ENCODE data around the gene DDB1. TPM values are rescaled to one million over a fixed set of nuclear protein-coding genes. Genes with fewer than 3 reads are reported as not detected.
"Not testable (repeated sequence)": the region's sequence is repeated elsewhere in the genome, so short reads cannot be mapped to it uniquely, and the experiment has no call there.

The DDB1 gene
- total RNA-seq, 6 donors from 2014 or later, result 98.4 to 152 (median 139) TPM

DNA sequence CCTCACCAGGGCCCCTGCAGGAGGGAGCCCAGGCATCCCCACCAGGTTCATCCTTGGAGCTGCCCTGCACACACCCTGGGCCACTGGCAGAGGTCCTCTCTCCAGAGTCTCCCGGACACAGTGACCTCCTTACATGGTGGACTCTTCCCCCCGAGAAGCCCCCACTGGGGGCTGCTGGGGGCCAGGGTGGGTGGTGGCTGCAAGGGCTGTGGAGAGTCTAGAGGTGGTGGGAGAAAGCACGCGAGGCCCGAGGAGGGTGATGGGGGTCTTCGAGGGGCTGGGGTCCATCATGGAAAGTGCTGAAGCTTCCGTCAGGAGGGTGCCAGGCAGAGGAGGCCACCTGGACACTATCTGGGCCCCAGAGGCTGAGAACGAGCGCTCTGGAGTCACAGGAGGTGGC, 74.4 kb downstream of the DDB1 start:
- no peak for TF ChIP-seq EP300 (IDR thresholded peaks at IDR 0.05)
- H3K27me3 ChIP-seq, result no peaks in the 10 kb centered on the region
- no peaks in the 10 kb centered on the region for H3K36me3 ChIP-seq
- DNase-seq (peak in 1 of 2 donors; percentile 51), ATAC-seq (ENCODE audit: low FRiP score in 2 of 2) (no peak)
- no peaks in the 10 kb centered on the region for H3K4me1 ChIP-seq
- no peak overlapping the region for H3K27ac ChIP-seq
- H3K4me3 ChIP-seq, result no peak overlapping the region
- H3K9me3 ChIP-seq, result no peaks in the 10 kb centered on the region
- WGBS, 2 donors, result 90 to 92% methylated on average over 5 to 7 of the region's 9 CpGs

DNA sequence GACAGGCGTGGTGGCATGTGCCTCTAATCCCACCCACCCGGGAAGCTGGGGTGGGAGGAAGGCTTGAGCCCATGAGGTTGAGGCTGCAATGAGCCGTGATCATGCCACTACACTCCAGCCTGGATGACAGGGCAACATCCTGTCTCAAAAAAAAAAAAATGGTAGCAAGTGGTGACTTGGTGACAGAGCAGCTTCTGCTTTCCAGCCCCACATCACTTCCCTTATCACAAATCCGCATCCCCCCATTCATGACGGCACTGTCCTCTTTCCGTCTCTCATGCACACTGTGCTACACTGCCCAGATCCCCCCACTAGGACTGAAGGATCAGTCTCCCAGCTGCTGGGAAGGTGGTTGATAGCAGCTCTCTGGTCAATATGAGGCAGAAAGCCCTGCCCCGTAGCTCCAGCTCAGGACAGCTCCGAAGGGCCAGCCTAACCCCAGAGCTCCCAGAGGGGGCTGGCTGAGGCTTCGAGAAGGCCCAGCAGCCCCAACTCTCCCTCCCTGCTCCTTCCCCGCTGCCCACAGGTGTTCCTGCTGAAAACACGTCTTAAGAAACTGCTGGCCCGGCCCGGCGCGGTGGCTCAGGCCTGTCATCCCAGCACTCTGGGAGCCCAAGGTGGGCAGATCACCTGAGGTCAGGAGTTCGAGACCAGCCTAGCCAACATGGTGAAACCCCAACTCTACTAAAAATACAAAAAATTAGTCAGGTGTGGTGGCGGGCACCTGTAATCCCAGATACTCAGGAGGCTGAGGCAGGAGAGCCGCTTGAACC, 76.0 kb downstream of the DDB1 start:
- ATAC-seq (ENCODE audit: low FRiP score in 2 of 2) (no peak), DNase-seq (peak in 1 of 2 donors; percentile 70)
- H3K4me1 ChIP-seq, result no peaks in the 10 kb centered on the region
- H3K27ac ChIP-seq, result no peak overlapping the region
- H3K36me3 ChIP-seq, result no peaks in the 10 kb centered on the region
- TF ChIP-seq POLR2AphosphoS5 (IDR thresholded peaks at IDR 0.05), result no peak
- no peak for TF ChIP-seq EP300 (IDR thresholded peaks at IDR 0.05)
- TF ChIP-seq, protein P1, sequence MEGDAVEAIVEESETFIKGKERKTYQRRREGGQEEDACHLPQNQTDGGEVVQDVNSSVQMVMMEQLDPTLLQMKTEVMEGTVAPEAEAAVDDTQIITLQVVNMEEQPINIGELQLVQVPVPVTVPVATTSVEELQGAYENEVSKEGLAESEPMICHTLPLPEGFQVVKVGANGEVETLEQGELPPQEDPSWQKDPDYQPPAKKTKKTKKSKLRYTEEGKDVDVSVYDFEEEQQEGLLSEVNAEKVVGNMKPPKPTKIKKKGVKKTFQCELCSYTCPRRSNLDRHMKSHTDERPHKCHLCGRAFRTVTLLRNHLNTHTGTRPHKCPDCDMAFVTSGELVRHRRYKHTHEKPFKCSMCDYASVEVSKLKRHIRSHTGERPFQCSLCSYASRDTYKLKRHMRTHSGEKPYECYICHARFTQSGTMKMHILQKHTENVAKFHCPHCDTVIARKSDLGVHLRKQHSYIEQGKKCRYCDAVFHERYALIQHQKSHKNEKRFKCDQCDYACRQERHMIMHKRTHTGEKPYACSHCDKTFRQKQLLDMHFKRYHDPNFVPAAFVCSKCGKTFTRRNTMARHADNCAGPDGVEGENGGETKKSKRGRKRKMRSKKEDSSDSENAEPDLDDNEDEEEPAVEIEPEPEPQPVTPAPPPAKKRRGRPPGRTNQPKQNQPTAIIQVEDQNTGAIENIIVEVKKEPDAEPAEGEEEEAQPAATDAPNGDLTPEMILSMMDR (IDR thresholded peaks at IDR 0.05), result no peak
- TF ChIP-seq POLR2A (IDR thresholded peaks at IDR 0.05), result no peak
- 82 to 86% methylated on average over 12 to 18 of the region's 18 CpGs for WGBS, 2 donors
- no peaks in the 10 kb centered on the region for H3K27me3 ChIP-seq
- no peaks in the 10 kb centered on the region for H3K9me3 ChIP-seq
- H3K4me3 ChIP-seq, result no peak overlapping the region

DNA sequence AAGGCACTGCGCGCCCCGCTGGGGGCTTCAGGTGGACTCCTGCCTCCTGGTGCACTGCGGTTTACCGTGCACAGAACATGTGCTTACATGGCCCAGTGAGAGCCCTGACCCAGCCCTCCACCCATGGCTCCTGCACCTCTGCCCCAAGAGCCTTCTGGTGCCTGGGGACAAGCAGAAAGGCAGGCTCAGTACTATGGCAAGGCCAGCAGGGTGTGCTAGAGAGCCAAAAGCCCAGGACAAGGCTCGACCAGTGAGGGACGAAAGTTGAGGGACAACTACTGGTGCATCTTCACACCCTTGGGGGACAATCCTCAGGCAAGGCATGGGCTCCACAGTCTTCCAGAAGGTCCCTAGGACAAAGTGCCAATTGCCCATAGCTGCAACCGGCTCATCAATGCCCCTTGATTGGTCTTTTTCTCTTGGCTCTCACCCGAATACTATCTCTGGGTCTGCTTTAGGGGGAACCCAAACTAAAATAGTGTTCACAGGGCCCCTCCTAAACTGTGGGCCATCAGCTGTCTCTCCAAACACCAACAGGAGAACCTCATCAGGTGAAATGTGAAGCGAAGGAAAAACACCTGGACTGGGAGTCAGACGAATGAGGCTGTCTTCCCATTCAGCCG, 78.4 kb downstream of the DDB1 start:
- Histone ChIP-seq H3K36me3 (no peaks in the 10 kb centered on the region), H3K4me3 (no peak overlapping the region), H3K27me3 (no peaks in the 10 kb centered on the region), H3K27ac (no peak overlapping the region), H3K4me1 (no peaks in the 10 kb centered on the region), H3K9me3 (no peaks in the 10 kb centered on the region)
- TF ChIP-seq, protein P1 (IDR thresholded peaks at IDR 0.05), result peak; percentile 68 to 83 (median 78)
- TF ChIP-seq EP300 (IDR thresholded peaks at IDR 0.05), result no peak
- WGBS, 2 donors, result 52 to 62% methylated on average over 5 to 12 of the region's 12 CpGs
- ATAC-seq (ENCODE audit: low FRiP score in 2 of 2) (peak; percentile 62 to 81), DNase-seq (peak; percentile 46 to 59)

DNA sequence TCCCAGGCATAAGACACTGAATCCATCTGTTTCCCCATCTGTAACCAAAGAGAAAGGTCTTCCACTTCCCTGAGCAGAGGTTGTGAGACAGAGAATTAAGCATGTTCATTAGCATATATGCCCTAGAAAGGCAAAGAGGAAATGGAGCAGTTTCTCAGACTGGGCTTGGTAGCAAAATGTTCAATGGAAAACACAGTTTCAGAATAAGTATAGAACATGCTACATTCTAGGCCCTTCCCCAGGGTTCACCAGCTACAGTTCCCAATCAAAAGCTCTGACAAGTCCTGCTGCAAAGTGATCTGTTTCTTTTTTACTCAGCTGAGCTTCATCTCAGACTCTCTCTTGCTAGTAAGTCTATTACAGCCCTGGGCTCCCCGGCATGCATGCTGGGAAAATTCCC, 80.6 kb downstream of the DDB1 start:
- not testable (repeated sequence) for H3K27me3 ChIP-seq

DNA sequence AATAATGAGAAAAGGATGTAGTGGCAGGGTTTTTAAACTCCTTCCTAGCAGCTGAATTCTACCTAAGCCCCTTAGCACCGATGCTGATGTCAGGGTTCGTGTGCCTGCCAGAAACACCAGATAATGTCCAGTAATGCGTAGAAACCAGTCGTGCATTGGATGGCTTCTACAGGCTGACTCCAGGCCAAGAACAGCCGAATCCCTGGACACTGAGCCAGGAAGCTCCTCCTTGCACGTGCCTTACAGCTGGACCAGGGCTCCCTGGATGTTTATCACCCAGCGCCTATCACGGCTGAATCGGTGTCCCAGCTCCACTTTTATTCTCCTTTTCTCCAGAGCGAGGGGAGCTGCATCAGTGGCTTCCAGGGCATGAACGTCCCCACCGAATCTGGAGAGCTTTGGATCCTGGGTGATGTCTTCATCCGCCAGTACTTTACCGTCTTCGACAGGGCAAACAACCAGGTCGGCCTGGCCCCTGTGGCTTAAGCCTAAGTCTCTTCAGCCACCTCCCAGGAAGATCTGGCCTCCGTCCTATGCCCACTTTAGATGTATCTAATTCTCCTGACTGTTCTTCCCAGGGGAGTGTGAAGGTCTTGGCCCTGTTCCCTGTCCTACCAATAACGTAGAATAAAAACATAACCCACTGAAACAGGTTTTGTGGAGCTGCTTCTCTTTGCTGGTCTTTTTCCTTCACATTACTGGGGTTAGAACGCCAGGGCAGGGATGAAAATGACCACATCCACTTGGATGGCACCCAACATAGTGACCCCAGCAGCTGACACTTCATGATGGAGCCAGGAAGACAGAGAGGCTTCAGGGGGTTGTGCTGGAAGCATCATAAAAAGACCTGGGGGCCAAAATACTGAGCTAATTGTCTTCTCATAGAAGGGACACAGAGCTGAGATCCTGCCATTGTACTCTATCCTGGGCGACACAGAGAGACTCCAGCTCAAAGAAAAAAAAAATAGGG, 81.8 kb downstream of the DDB1 start:
- not testable (repeated sequence) for H3K27ac ChIP-seq, DNase-seq

More for the DNA sequence above, 80.6 kb downstream of the DDB1 start:
- 80% methylated on average over 1 of the region's 1 CpG; no CpG with 5 or more reads in 1 of the 2 donors for WGBS, 2 donors
- not testable (repeated sequence) for H3K27ac ChIP-seq; ATAC-seq (ENCODE audit: low FRiP score in 2 of 2); H3K9me3 ChIP-seq; H3K4me1 ChIP-seq; DNase-seq; H3K4me3 ChIP-seq; H3K36me3 ChIP-seq

More for the DNA sequence above, 81.8 kb downstream of the DDB1 start:
- H3K4me1 ChIP-seq, H3K27me3 ChIP-seq, H3K9me3 ChIP-seq, H3K36me3 ChIP-seq, H3K4me3 ChIP-seq: not testable (repeated sequence)
- 76 to 77% methylated on average over 17 to 20 of the region's 20 CpGs for WGBS, 2 donors
- ATAC-seq (ENCODE audit: low FRiP score in 2 of 2), result peak in 1 of 2 donors; percentile 69

Other genes starting within 250 kb of the DDB1 start
- 1 to 10 TPM; 1.2 to 3.1 (median 2.1) TPM for gene CD5, start 230.6 kb downstream of the DDB1 start, total RNA-seq
- 10 to 100 TPM; 14.7 to 42.0 (median 24.3) TPM for gene VPS37C, start 171.7 kb downstream of the DDB1 start, total RNA-seq
- gene PGA3, start 129.6 kb downstream of the DDB1 start, total RNA-seq, result under 1 TPM in 2 of 6 donors, not detected in 4; 0.14 to 0.67 TPM
- gene PGA4, start 110.8 kb downstream of the DDB1 start, total RNA-seq, result under 1 TPM in 2 of 6 donors, not detected in 4; 0.14 to 0.44 TPM
- 1 to 10 TPM in 1 of 6 donors, under 1 TPM in 1, not detected in 4; 0.30 to 1.2 TPM for gene PGA5, start 91.9 kb downstream of the DDB1 start, total RNA-seq
- gene VWCE, start 37.8 kb downstream of the DDB1 start, total RNA-seq, result 10 to 100 TPM in 1 of 6 donors, 1 to 10 TPM in 1, under 1 TPM in 4; 0.40 to 10.5 (median 0.79) TPM
- 10 to 100 TPM; 26.4 to 75.4 (median 36.1) TPM for gene TKFC, start 123 bp upstream of the DDB1 start, total RNA-seq
- gene CYB561A3, start 28.8 kb upstream of the DDB1 start, total RNA-seq, result 100 to 1,000 TPM in 1 of 6 donors, 10 to 100 TPM in 5; 30.3 to 113 (median 50.4) TPM
- gene TMEM138, start 29.3 kb upstream of the DDB1 start, total RNA-seq, result 10 to 100 TPM; 23.5 to 95.3 (median 34.5) TPM
- gene TMEM216, start 59.5 kb upstream of the DDB1 start, total RNA-seq, result 10 to 100 TPM in 3 of 6 donors, 1 to 10 TPM in 2, under 1 TPM in 1; 0.78 to 16.1 (median 10.1) TPM
- gene CPSF7, start 96.9 kb upstream of the DDB1 start, total RNA-seq, result 10 to 100 TPM; 34.5 to 81.7 (median 57.1) TPM
- 10 to 100 TPM; 20.9 to 63.9 (median 34.6) TPM for gene SDHAF2, start 97.0 kb upstream of the DDB1 start, total RNA-seq
- 10 to 100 TPM in 2 of 6 donors, 1 to 10 TPM in 3, under 1 TPM in 1; 0.31 to 24.2 (median 8.5) TPM for gene LRRC10B, start 175.6 kb upstream of the DDB1 start, total RNA-seq
- gene SYT7, start 248.0 kb upstream of the DDB1 start, total RNA-seq, result 1 to 10 TPM; 2.1 to 7.3 (median 4.9) TPM